ENCODE results near the gene KLHL26. TPM values are rescaled to one million over a fixed set of nuclear protein-coding genes. Genes with fewer than 3 reads are reported as not detected.

The KLHL26 gene
- total RNA-seq, 1 experiment from 2014 or later = 8.4 TPM

DNA sequence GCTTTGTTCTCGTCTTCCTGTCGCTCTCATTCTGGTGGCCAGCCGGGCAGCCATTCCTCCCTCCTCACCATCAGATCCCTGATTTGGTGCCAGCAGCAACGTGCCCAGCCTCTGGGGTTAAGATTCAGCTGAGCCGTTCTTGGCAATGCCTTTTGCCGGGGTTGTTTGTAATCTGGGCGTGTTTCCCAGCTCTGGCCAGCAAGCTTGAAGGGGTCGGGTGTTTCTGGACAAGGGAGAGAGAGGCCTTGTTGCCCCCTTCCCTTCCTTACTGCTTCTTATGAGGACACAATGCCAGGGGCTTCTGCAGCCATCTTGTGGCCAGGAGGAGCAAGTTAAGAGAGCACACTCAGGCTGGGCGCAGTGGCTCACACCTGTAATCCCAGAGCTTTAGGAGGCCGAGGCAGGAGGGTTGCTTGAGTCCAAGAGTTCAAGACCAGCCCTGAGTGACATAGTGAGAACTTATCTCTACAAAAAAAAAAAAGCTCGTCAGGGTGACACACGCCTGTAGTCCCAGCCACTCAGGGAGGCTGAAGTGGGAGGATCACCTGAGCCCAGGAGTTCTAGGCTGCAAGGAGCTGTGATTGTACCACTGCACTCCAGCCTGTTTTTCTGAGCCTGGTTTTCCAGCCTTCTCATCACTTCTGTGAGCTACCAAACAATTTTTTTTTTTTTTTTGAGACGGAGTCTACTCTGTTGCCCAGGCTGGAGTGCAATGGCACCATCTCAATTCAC is 35.9 kb downstream of the KLHL26 start:
- H3K36me3 ChIP-seq (ENCODE audit: low read depth, low read length) = no peaks in the 10 kb centered on the region
- H3K79me2 ChIP-seq (ENCODE audit: low read length) = no peaks in the 10 kb centered on the region
- no peaks in the 10 kb centered on the region for H4K20me1 ChIP-seq (ENCODE audit: low read length)
- intact Hi-C loops (cut with micrococcal nuclease) = no loop called here
- ChIA-PET POLR2A (ENCODE audit: unreplicated experiment) (interaction anchor here (0.6 kb wide), 1 partner anchor 83 kb away, joined by 7 read pairs; no protein-coding TSS in a partner anchor), CTCF (interaction anchor here (0.6 kb wide), 1 partner anchor 83 kb away, joined by 4 read pairs; no protein-coding TSS in a partner anchor)
- H3K9me3 ChIP-seq (ENCODE audit: low read length) = no peaks in the 10 kb centered on the region
- no TSS peak for BruUV-seq (replicated peaks)
- no peak overlapping the region for H3K27ac ChIP-seq (ENCODE audit: low read length)
- no peak for TF ChIP-seq EZH2 (IDR thresholded peaks at IDR 0.05; ENCODE audit: low read length, unreplicated experiment)
- TF ChIP-seq, protein P1, sequence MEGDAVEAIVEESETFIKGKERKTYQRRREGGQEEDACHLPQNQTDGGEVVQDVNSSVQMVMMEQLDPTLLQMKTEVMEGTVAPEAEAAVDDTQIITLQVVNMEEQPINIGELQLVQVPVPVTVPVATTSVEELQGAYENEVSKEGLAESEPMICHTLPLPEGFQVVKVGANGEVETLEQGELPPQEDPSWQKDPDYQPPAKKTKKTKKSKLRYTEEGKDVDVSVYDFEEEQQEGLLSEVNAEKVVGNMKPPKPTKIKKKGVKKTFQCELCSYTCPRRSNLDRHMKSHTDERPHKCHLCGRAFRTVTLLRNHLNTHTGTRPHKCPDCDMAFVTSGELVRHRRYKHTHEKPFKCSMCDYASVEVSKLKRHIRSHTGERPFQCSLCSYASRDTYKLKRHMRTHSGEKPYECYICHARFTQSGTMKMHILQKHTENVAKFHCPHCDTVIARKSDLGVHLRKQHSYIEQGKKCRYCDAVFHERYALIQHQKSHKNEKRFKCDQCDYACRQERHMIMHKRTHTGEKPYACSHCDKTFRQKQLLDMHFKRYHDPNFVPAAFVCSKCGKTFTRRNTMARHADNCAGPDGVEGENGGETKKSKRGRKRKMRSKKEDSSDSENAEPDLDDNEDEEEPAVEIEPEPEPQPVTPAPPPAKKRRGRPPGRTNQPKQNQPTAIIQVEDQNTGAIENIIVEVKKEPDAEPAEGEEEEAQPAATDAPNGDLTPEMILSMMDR (conservative IDR thresholded peaks at IDR 0.05; ENCODE audit: low read depth, low read length) = peak; percentile 38
- H3F3A ChIP-seq (ENCODE audit: low read length, unreplicated experiment) = no peaks in the 10 kb centered on the region
- H3K4me1 ChIP-seq (ENCODE audit: insufficient read depth, low read length) = peaks cover 7% of the 10 kb centered on the region
- no peak overlapping the region for H3K9ac ChIP-seq (ENCODE audit: low read length)
- no peak overlapping the region for H3K4me2 ChIP-seq (ENCODE audit: low read length)
- H3K4me3 ChIP-seq (ENCODE audit: low read length) = no peak overlapping the region
- DNase-seq (no peak), ATAC-seq (peak; percentile 49; the same call in 1 of the 2 replicates)
- no peak overlapping the region for H2AFZ ChIP-seq (ENCODE audit: low read length)
- no peaks in the 10 kb centered on the region for H3K9me2 ChIP-seq (replicated peaks; ENCODE audit: low read length)
- no peaks in the 10 kb centered on the region for H3K27me3 ChIP-seq (ENCODE audit: low read length)

DNA sequence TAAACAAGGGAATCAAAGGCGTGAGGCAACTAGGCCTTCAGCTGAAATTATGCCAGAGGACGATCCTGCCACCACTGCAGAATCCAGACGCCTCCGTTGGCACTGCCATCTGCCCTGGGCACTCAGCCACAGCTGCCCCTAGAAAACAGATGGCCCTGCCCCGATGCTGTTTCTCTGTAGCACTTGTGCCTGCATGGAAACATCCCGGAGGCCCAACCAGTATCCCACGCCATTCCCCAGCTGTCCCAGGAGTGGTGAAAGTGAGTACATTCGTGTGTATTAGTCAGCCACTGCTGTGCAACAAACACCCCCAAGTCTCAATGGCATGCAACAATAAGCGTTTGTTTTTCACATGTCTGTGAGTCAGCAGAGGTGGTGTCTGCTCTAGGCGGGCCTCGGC is 37.8 kb downstream of the KLHL26 start:
- H3K27ac ChIP-seq (ENCODE audit: low read length) = no peak overlapping the region
- no TSS peak for BruUV-seq (replicated peaks)
- intact Hi-C loops (cut with micrococcal nuclease) = no loop called here
- no peaks in the 10 kb centered on the region for H3F3A ChIP-seq (ENCODE audit: low read length, unreplicated experiment)
- no peak overlapping the region for H2AFZ ChIP-seq (ENCODE audit: low read length)
- no peaks in the 10 kb centered on the region for H3K27me3 ChIP-seq (ENCODE audit: low read length)
- H3K4me1 ChIP-seq (ENCODE audit: insufficient read depth, low read length) = peaks cover 17% of the 10 kb centered on the region
- no peaks in the 10 kb centered on the region for H3K9me3 ChIP-seq (ENCODE audit: low read length)
- POLR2A ChIA-PET (ENCODE audit: unreplicated experiment) = no interaction called here
- no peaks in the 10 kb centered on the region for H3K79me2 ChIP-seq (ENCODE audit: low read length)
- H3K9ac ChIP-seq (ENCODE audit: low read length) = no peak overlapping the region
- H3K4me2 ChIP-seq (ENCODE audit: low read length) = no peak overlapping the region
- DNase-seq (peak; percentile 27), ATAC-seq (no peak)
- H3K9me2 ChIP-seq (replicated peaks; ENCODE audit: low read length) = no peaks in the 10 kb centered on the region
- no peak overlapping the region for H3K4me3 ChIP-seq (ENCODE audit: low read length)
- TF ChIP-seq EZH2 (IDR thresholded peaks at IDR 0.05; ENCODE audit: low read length, unreplicated experiment) (no peak), EZH2phosphoT487 (IDR thresholded peaks at IDR 0.05; ENCODE audit: borderline replicate concordance, low read length) (no peak)
- TF ChIP-seq, protein P1 (conservative IDR thresholded peaks at IDR 0.05; ENCODE audit: low read depth, low read length) = no peak
- no peaks in the 10 kb centered on the region for H3K36me3 ChIP-seq (ENCODE audit: low read depth, low read length)
- no peaks in the 10 kb centered on the region for H4K20me1 ChIP-seq (ENCODE audit: low read length)
- CTCF ChIA-PET = no interaction called here

DNA sequence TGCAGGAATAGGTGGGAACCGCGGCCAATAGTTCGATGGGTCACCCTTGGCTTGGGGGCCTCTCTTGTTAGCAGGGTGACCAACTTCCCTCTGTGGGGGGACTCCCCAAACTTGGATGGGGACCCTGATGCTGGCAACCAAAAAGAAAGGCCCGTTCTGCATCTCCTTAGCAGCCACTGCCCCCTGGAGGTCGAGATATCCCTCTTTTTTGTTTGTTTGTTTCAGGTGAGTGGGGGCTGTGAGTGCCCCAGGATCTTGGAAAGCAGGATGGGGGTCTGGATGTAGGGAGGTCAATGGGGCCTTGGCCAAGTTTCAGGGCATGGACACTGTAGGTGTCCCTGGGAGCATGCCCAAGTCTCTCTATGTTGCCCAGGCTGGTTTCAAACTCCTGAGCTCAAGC is 39.0 kb downstream of the KLHL26 start:
- DNase-seq = peak; percentile 13
- Histone ChIP-seq H3K9me3 (ENCODE audit: low read length) (no peaks in the 10 kb centered on the region), H2AFZ (ENCODE audit: low read length) (no peak overlapping the region), H3K4me1 (ENCODE audit: insufficient read depth, low read length) (peaks cover 17% of the 10 kb centered on the region), H3K4me3 (ENCODE audit: low read length) (no peak overlapping the region), H3K79me2 (ENCODE audit: low read length) (no peaks in the 10 kb centered on the region), H3K9me2 (replicated peaks; ENCODE audit: low read length) (no peaks in the 10 kb centered on the region), H4K20me1 (ENCODE audit: low read length) (no peaks in the 10 kb centered on the region), H3K4me2 (ENCODE audit: low read length) (no peak overlapping the region), H3K9ac (ENCODE audit: low read length) (no peak overlapping the region), H3K27ac (ENCODE audit: low read length) (no peak overlapping the region), H3K36me3 (ENCODE audit: low read depth, low read length) (no peaks in the 10 kb centered on the region), H3K27me3 (ENCODE audit: low read length) (no peaks in the 10 kb centered on the region), H3F3A (ENCODE audit: low read length, unreplicated experiment) (no peaks in the 10 kb centered on the region)
- no peak for ATAC-seq
- ChIA-PET POLR2A (ENCODE audit: unreplicated experiment) (no interaction called here), CTCF (interaction anchor here (0.6 kb wide), 1 partner anchor 30 kb away, joined by 3 read pairs; no protein-coding TSS in a partner anchor)
- TF ChIP-seq, protein P1 (conservative IDR thresholded peaks at IDR 0.05; ENCODE audit: low read depth, low read length) = peak; percentile 70
- TF ChIP-seq EZH2phosphoT487 (IDR thresholded peaks at IDR 0.05; ENCODE audit: borderline replicate concordance, low read length) (no peak), EZH2 (IDR thresholded peaks at IDR 0.05; ENCODE audit: low read length, unreplicated experiment) (no peak)
- BruUV-seq (replicated peaks) = no TSS peak
- intact Hi-C loops (cut with micrococcal nuclease) = no loop called here
